HepG2 (cell line): ENCODE measurements around the gene TMEM187. TPM values are rescaled to one million over a fixed set of nuclear protein-coding genes. Genes with fewer than 3 reads are reported as not detected.

Experiments
- BRCA1 ChIP-seq: sonication (generic); formaldehyde crosslinking; IDR thresholded peaks from 2 replicates; pipeline ENCODE4 v1.4.0; 2020; ENCODE audit warnings: missing genetic modification reagents
- GABPA ChIP-seq, 2 experiments: IDR thresholded peaks; 2 replicates each; pipeline ENCODE4 v1.6.1; 2011 to 2016; ENCODE audit warnings: low read depth in 2 of 2, low read length in 1 of 2, missing biosample characterization in 1 of 2, missing genetic modification characterization in 1 of 2
- HDAC1 ChIP-seq: sonication (generic); formaldehyde crosslinking; IDR thresholded peaks from 2 replicates; pipeline ENCODE4 v1.5.1; 2020; ENCODE audit warnings: mild to moderate bottlenecking, missing genetic modification reagents
- LRRFIP1 ChIP-seq: sonication (generic); formaldehyde crosslinking; conservative IDR thresholded peaks from 2 replicates; pipeline ENCODE4 v1.4.0; 2020; ENCODE audit warnings: missing genetic modification reagents
- NKX3-1 ChIP-seq: sonication (generic); formaldehyde crosslinking; IDR thresholded peaks from 2 replicates; pipeline ENCODE4 v1.5.0; 2020; ENCODE audit warnings: missing genetic modification reagents
- PATZ1 ChIP-seq: sonication (generic); formaldehyde crosslinking; IDR thresholded peaks from 2 replicates; pipeline ENCODE4 v1.4.0; 2020; ENCODE audit warnings: missing genetic modification reagents
- RBM39 ChIP-seq: fragments of 200-400 bp; formaldehyde crosslinking; IDR thresholded peaks from one replicate; pipeline ENCODE4 v1.6.1; 2018; ENCODE audit warnings: antibody characterized with exemption, mild to moderate bottlenecking, low read depth, low read length; ENCODE audit not compliant: poor library complexity, severe bottlenecking
- SP1 ChIP-seq, 2 experiments: fragments of 450-650 bp in 1 of 2; sonication (generic) in 1 of 2; formaldehyde crosslinking in 1 of 2; IDR thresholded peaks; 2 replicates each; pipeline versions ENCODE4 v1.4.0 to v1.6.1; 2016 to 2020; ENCODE audit warnings: missing genetic modification reagents in 1 of 2
- TCF7L2 ChIP-seq: IDR thresholded peaks from 2 replicates; pipeline ENCODE4 v1.6.1; 2011; ENCODE audit warnings: mild to moderate bottlenecking, low read depth, low read length, moderate library complexity
- ZBTB40 ChIP-seq, 2 experiments: fragments of 450-650 bp in 1 of 2; sonication (generic) in 1 of 2; formaldehyde crosslinking in 1 of 2; IDR thresholded peaks; 2 replicates each; pipeline versions ENCODE4 v1.6.1 to v1.8.0; 2016 to 2022; ENCODE audit warnings: antibody characterized with exemption in 1 of 2, mild to moderate bottlenecking in 1 of 2, missing genetic modification reagents in 1 of 2
- ZFP36L2 ChIP-seq: sonication (generic); formaldehyde crosslinking; IDR thresholded peaks from 2 replicates; pipeline ENCODE4 v1.4.0; 2020; ENCODE audit warnings: missing genetic modification reagents
- ZNF547 ChIP-seq: sonication (generic); formaldehyde crosslinking; IDR thresholded peaks from 2 replicates; pipeline ENCODE4 v1.5.1; 2020; ENCODE audit warnings: mild to moderate bottlenecking, missing genetic modification reagents
- ZNF770 ChIP-seq: sonication (generic); formaldehyde crosslinking; IDR thresholded peaks from 2 replicates; pipeline ENCODE4 v1.5.0; 2020; ENCODE audit warnings: mild to moderate bottlenecking, missing genetic modification reagents
- polyA plus RNA-seq, 8 experiments: library from polyadenylated mRNA; depleted of rRNA in 3 of 8; stranded (reverse) in 7 of 8; unstranded in 1 of 8; fragments of >200 nt; fragmentation: Illumina TruSeq in 4 of 8; extraction: Trizol in 4 of 8; gene quantifications; 2 replicates each; pipeline versions ENCODE4 v1.2.1 to v1.2.3, GENCODE V29; 2011 to 2016; ENCODE audit warnings: low read depth in 4 of 8, missing spikeins in 1 of 8, mixed read lengths in 1 of 8; ENCODE audit not compliant: insufficient read depth in 1 of 8
- total RNA-seq, 5 experiments: library from RNA; depleted of rRNA; stranded (reverse); fragments of >200 nt; fragmentation: Illumina TruSeq; extraction: Trizol; gene quantifications; 2 replicates each; pipeline ENCODE4 v1.2.3, GENCODE V29; 2016; ENCODE audit warnings: low read depth in 1 of 5

The TMEM187 gene
- total and polyA plus RNA-seq, 2 of the 13 experiments (the other 11 are each of a cell fraction or from before 2014, with no cell fraction given): 2.2 to 6.2 TPM

GRCh38 chrX:153971124-153971449 lies 1.5 kb upstream of the TMEM187 start (continued):
- TF ChIP-seq ZBTB40 (IDR thresholded peaks at IDR 0.05) (peak; percentile 27; the same call in 1 of the 2 replicates), ZBTB40 (CRISPR knock-in tag; IDR thresholded peaks at IDR 0.05) (no peak), HDAC1 (CRISPR knock-in tag) (peak; percentile 14; the same call in 1 of the 2 replicates), BRCA1 (CRISPR knock-in tag) (no peak), LRRFIP1 (CRISPR knock-in tag) (no peak), RBM39 (peak; percentile 31), GABPA (IDR thresholded peaks at IDR 0.05; ENCODE audit: low read depth, low read length) (no peak), GABPA (CRISPR knock-in tag; IDR thresholded peaks at IDR 0.05; ENCODE audit: low read depth) (peak; percentile 90), TCF7L2 (no peak), ZNF547 (CRISPR knock-in tag) (no peak), PATZ1 (CRISPR knock-in tag) (0 out of 2 replicates have a peak, but pooled peaks have one; percentile 35), NKX3-1 (no peak), ZFP36L2 (CRISPR knock-in tag) (no peak), SP1 (IDR thresholded peaks at IDR 0.05) (no peak), SP1 (CRISPR knock-in tag; IDR thresholded peaks at IDR 0.05) (0 out of 2 replicates have a peak, but pooled peaks have one; percentile 32), ZNF770 (no peak)
